ENCODE results near the gene DCTD.

DNA sequence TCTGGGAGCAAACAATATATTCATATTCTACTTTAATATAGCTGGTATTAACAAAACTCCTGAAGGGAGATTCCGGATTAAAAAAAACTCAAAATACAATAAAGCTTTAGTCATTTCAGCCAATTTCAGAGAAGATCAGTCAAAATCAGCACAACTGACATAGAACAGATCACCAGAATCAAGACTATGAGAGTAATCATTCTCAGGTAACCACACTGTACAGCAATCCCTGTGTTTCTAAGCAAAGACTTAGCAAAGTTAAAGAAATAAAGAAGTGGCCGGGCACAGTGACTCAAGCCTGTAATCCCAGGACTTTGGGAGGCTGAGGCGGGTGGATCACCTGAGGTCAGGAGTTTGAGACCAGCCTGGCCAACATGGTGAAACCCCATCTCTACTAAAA is 9.1 kb downstream of the DCTD start:
- TF ChIP-seq, protein P1, sequence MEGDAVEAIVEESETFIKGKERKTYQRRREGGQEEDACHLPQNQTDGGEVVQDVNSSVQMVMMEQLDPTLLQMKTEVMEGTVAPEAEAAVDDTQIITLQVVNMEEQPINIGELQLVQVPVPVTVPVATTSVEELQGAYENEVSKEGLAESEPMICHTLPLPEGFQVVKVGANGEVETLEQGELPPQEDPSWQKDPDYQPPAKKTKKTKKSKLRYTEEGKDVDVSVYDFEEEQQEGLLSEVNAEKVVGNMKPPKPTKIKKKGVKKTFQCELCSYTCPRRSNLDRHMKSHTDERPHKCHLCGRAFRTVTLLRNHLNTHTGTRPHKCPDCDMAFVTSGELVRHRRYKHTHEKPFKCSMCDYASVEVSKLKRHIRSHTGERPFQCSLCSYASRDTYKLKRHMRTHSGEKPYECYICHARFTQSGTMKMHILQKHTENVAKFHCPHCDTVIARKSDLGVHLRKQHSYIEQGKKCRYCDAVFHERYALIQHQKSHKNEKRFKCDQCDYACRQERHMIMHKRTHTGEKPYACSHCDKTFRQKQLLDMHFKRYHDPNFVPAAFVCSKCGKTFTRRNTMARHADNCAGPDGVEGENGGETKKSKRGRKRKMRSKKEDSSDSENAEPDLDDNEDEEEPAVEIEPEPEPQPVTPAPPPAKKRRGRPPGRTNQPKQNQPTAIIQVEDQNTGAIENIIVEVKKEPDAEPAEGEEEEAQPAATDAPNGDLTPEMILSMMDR (IDR thresholded peaks at IDR 0.05; ENCODE audit: poor library complexity), result no peak
- TF ChIP-seq EZH2phosphoT487 (IDR thresholded peaks at IDR 0.05; ENCODE audit: low read depth, severe bottlenecking, unreplicated experiment) (no peak), EZH2 (IDR thresholded peaks at IDR 0.05; ENCODE audit: borderline replicate concordance) (no peak)
